GM19351 (cell line): ENCODE measurements around the gene PNLDC1.
"Not testable (repeated sequence)": the region's sequence is repeated elsewhere in the genome, so short reads cannot be mapped to it uniquely, and the experiment has no call there.

Source experiments
- ATAC-seq: cut with Tn5 transposase; IDR thresholded peaks from one replicate; pipeline ENCODE4 v1.9.1; 2021; ENCODE audit warnings: mild to moderate bottlenecking, moderate library complexity; ENCODE audit not compliant: unreplicated experiment

The PNLDC1 gene

DNA sequence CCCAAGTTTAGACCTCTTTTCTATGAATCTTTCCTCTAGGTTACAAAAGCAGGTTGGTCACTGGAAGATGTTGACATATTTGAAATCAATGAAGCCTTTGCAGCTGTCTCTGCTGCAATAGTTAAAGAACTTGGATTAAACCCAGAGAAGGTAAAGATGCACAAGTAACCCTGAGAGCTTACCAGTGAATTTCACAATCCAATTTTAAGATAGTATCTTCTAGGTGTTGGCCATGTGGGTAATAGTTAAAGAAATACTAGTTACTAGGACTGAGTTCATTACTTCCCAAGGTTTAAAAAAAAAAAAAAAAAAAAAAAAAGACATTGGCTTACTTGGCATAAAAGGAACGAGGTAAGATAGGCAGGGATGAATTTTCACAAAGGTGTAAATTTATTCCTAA is 21.9 kb upstream of the PNLDC1 start:
- no peak for ATAC-seq

DNA sequence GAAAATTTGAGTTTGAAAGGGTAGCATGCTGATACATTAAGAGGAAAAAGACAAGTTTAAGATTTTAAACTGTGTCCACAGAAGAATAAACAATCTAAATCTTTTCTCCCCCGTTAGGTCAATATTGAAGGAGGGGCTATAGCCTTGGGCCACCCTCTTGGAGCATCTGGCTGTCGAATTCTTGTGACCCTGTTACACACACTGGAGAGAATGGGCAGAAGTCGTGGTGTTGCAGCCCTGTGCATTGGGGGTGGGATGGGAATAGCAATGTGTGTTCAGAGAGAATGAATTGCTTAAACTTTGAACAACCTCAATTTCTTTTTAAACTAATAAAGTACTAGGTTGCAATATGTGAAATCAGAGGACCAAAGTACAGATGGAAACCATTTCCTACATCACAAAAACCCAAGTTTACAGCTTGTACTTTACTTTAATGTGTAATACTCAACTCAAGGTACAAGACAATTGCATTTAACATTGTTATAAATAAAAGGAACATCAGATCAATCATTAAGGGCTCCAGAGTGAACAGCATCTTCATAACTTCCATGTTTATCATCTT is 21.5 kb upstream of the PNLDC1 start:
- no peak for ATAC-seq

DNA sequence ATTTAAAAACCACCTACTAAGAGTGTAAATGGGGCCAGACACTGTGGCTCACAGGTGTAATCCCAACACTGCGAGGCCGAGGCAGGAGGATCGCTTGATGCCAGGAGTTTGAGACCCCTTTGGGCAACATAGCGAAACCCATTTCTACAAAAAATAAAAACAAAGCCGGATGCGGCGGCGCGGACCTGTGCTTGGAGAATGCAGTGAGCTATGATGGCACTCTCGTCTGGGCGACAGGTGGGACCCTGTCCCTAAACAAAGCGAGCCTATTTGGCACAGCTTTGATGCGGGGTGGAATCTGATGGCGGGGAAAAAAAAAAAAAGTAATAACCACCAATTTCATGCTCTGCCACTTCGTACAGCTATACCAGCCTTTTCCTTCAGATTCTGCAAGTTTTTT is 11.8 kb upstream of the PNLDC1 start:
- ATAC-seq, result no peak

DNA sequence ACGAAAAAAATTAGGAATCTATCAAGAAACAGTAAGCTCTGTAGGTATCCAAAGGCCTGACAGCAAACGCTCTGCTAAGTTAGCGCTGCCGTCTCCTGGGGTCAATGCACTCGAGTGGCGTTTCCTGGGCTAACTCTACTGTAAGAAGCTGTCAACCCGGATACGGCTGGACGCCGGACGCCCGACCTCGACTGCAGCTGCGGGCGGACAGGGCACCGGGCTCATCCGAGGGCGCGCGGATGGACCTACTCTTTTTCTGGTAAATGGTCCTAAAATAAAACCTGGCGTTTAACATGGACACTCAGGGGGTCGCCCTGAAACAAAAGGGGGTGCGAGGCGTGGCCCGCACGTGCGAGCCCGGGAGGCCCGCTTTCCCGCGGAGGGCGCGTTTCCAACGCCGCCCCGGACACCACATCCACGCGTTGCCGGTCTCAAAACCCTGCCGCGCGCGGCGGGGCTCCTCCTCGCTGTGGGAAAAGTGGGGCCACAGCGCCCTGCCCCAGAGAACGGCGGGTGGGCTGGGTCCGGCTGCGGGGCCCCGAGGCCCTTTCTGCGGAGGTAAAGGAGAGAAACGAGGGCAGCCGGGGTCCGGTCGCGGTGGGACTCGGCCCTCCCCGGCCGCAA is 11.2 kb upstream of the PNLDC1 start:
- peak; percentile 6 for ATAC-seq

DNA sequence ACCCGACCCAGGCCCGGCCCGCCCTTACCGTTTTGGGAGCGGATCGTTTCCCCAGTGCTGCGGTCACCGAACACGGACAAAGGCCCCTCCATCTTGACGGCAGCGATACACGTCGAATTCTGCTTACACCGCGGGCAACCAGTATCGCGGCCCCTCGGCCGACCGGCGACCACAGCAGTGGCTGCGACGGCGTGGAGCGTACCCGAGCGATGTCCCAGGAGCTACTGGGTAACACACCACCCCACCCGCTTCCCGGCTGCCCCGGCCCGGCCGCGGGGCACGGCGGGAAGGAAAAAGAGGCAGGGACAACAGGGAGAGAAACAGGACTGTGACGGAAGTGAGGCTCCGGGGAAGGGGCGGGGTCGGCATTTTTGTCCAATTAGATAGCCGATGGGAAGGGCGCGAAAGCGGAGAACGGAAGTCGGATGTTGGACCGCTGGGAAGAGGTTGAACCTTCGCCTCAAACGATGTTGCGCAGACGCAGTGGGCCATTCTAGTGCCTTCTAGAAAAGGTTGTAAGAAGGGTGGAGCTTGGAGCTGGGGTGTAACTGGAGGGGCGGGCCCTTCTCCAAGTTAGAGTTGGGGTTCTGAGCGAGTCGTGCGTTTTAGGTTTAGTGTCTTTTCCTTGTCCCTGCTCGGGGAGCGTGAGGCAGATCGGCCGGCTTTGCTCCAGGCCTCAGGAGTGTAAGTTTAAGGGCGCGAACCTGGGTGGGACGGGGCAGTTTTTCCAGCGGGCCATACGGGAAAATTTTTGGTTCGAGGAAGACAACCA is 10.5 kb upstream of the PNLDC1 start, which contains the start of gene TCP1:
Gene TCP1, minus strand, starts transcription at position 226 of the 772 bp plus-strand sequence. Its CDS starts 134 bp downstream, at position 92.
- ATAC-seq, result peak; percentile 67

DNA sequence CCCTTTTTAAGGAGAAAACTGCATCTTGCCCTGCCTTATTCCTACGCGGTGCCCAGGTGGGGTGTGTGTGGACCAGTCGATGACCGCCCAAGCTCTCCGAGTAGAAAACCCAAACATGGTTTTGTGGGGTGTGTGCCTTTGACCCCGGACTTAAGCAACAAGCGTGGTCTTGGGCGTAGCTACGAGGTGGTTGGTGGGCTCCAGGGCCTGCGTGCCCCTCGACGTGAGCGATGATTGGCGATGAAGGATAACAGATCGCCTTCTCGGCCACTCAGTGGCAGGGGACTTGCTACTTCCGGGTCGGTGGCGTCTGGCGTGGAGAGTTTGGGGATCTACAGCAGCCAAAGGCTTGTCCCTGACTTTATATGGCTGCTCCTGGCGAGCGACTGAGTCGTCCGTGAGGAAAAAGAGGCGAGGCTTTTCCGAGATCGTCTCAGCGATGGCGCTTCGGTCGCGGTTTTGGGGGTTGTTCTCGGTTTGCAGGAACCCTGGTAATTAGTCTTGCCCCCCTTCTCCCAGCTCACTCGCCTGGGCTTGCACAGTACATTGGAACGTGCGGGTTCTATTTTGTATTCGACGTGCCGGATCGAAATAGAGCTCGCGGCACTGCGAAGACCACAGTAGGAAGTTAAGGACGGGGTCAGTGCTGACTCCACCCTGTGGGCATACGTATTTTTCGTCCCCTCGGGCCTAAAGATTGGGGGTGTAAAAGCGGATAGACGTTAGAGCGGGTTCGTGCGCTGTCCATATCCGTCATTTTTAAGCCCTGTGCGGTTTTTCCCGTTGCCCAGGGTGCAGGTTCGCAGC is 9.7 kb upstream of the PNLDC1 start, which contains the start of gene MRPL18:
Gene MRPL18, plus strand, starts transcription at position 319 of the 807 bp plus-strand sequence. Its CDS starts 121 bp downstream, at position 440.
- peak; percentile 81 for ATAC-seq

DNA sequence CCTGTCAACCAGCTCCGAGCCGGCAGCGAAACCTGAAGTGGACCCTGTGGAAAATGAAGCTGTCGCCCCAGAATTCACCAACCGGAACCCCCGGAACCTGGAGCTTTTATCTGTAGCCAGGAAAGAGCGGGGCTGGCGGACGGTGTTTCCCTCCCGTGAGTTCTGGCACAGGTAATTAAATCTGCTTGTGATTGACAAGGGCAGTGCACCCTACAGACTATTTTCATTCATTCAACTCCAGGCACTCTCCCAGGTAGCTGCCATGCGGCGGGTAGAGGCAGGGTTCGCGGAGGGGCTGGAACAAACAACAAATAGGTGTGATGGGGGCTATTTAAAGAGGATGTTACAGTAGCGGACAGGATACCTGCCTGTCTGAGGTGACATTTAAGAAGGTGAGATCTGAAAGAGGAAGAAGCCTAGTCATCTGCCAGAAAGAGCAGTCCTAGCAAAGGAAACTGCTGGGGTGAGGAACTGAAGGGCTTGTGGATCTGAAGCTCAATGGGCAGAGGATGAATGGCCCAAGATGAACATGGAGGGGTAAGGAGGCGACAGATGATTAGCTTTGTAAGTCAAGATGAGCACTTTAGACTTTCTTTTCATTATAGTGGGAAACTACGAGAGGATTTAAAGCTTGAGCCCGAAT is 9.0 kb upstream of the PNLDC1 start:
- ATAC-seq, result no peak

DNA sequence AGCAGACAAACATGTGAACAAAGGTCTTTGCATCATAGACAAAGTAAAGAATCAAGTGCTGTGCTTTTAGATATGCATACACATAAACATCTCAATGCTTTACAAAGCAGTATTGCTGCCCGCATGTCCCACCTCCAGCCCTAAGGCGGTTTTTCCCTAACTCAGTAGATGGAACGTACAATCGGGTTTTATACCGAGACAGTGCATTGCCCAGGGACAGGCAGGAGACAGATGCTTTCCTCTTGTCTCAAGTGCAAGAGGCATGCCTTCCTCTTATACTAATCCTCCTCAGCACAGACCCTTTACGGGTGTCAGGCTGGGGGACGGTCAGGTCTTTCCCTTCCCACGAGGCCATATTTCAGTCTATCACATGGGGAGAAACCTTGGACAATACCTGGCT is 5.1 kb upstream of the PNLDC1 start:
- not testable (repeated sequence) for ATAC-seq

DNA sequence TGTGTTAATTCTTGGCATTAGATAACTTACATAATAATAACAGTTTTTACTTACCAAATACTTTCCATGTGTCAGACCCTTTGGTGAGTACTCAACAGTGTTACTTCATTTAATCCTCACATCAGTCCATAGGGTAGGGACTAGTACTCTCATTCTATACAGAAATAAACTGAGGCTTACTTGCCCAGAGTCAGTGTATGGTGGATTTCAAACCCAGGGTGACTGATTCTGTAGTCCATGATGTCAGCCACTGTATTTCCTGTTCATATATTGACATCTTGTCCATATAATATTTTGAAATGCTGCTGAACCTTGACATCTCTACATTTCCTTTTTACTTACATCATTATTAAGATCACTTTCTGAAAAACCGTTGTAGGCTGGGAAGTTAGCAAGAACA is 2.5 kb upstream of the PNLDC1 start:
- no peak for ATAC-seq

DNA sequence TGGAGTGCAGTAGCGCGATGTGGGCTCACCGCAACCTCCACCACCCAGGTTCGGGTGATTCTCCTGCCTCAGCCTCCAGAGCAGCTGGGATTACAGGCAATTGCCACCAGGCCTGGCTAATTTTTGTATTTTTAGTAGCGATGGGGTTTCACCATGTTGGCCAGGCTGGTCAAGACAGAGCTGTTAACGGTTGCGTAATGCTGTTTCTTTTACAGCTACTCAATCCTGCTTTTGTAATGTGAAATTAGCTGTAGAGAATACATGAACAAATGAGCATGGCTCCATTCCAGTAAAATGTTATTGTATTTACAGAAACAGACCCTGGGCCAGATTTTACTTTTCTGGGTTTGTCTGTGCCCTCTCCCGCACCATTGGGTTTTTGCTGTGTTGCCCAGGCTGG is 1.9 kb downstream of the PNLDC1 start:
- ATAC-seq, result no peak

DNA sequence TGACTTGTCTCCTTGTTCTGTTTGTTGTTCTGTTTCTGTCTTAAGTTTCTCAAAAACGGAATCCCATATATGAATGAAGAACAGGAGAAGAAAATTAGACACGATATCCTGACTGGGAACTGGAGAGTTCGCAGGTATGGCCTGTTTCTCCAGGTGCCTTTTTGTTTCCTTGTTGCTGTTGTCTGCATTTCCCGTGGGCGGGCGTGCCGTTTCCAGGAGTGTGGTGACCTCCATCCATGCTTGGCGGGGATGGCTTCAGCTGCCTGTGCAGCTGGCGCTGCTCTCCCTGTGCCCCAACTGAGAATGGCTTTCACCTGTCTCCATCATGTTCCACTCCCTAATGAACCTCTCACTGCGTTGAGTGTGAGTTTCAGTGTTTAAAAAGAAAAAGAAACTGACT is 4.4 kb downstream of the PNLDC1 start:
- ATAC-seq, result no peak

DNA sequence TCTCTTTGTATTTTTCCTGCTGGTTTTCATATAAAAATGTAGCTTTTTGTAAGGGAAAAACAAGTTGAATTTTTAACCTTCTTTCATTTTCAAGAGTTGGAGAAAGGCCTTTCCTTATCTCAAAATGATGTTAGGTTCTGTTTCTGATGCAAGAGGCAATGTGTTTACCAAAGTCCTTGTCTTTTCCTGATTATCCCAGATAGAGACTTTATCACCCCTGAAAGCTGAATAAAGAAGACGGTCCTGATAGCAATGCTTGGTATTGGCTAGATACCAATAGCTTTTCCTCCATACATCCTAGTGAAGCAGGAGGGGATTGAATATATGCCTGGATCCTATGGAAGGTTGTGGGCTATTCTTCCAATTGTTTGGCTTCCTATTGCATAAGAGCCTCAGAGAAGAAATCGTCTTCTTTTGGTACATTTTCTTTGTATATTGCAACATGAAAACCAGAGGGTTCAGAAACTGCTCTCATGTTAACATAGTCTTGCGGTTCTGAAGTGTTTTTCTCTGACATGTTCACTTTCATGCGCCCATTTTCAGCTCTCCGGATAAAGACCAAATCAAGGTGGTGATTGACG is 5.5 kb downstream of the PNLDC1 start:
- ATAC-seq, result no peak

DNA sequence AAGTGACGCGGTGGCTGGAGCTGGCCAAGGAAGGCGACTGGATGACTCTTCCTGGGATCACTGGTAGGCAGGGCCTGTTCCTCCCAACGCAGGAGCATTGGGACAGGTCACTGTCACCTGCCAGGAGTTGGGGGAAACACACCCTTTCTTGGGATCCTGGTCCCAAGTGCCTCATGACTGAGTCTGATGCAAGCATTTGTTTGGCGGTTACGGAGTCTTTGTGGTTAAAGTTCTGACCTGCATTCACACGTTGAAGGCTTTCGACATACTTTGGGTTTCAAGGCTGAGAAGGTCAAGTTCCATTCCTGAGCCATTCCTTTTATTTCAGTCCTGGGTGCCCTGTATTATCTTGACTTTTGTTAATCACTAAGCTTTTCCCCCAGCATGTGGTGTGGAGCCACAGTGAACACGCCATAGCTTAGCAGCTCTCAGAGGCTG is 6.0 kb downstream of the PNLDC1 start:
- no peak for ATAC-seq

DNA sequence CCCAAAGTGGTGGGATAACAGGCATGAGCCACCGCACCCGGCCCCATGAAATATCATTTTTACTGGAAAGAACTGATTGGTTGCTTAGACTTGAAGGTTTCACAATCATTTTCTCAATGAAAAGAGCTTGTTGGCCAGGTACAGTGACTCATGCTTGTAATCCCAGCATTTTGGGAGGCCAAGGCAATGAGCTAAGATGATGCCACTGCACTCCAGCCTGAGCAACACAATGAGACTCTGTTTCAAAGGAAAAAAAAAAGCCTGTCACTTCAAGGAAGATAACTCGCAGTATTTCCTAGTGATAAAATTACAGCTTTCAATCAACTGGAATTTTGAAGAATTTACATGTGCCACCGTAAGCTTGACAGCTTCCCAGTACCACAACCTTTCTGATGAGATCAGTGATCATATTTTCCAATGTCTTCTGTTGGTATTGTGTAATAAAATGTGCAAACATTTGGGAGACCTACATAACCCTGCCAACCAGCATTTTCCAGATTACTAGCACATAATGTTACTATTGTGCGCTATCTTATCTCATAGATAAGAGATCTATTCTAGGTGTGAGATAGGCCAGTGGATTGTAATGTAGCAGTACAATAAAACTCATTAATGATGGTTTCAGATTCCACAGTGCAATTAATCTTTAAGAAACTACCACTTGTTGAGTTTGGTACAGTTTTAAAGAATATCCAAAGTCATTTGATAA is 7.2 kb downstream of the PNLDC1 start:
- no peak for ATAC-seq

DNA sequence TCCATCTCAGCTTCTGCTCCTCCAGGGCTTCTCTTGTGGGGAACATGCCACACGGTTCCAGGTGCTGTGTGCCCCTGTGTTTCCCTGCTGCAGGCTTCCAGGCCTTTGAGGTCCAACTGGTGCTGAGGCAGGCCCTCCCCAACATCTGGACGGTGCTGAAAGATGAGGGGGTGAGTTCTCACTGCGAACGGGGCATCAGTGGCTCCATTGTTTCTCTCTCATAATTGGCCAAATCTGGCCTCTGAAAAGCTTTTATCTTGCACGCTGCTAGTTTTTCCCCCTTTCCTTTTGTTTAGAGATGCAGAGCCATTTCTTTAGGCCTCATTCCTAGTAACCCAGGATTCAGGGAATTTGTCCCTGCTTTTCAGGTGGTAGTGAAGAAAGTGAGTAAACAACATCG is 8.6 kb downstream of the PNLDC1 start:
- ATAC-seq, result no peak

DNA sequence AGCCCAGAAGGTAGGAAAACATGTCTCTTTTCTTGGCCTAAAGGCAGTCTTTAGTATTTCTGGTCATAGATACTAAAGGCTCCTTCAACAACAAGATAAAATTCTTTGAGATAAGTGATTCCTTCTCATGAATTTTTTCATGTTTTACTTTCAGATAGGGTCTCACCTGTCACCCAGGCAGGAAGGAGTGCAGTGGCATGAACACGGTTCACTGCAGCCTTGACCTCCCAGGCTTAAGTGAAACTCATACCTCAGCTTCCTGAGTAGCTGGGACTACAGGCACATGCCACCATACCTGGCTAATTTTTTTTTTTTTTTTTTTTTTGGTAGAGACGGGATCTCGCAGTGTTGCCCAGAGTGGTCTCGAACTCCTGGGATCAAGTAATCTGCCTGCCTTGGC is 9.1 kb downstream of the PNLDC1 start:
- no peak for ATAC-seq

DNA sequence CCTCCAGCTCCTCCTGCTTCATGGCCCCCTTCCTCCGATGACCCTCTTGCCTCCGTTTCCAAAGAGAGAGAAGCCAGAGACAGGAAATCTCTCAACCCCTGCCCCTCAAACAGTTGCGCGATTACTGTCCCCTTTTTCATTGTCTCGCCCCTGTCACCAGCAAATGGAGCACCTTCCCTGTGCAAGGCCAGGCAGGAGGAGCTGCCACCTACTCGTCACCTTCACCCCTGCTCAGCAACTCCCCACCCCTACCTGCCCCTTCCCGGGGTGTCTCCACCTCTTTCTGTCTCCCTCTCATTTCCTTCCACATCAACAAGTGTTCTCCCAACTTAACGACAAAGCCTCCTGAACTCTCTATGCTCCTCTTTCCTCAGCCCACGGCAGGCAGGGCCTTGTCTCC is 13.7 kb downstream of the PNLDC1 start:
- ATAC-seq, result no peak

DNA sequence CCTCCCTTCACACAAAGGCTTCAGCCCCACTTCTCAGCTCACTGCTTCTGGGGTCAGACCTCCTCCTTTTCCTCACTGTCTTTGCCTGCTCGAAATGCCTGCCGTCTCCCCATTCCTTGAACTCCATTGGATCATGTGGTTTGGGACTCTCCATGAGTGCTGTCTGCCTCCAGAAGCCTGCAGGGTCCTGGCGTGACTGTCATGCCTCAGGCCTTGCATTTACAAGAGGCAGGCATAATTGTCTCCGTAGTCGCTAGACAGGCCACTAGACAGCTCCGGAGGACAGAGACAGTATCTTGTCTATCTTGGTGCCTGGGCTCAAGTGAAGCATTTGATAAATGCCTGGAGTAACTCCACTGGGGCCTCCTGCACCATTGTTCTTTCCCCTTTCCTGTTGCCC is 15.3 kb downstream of the PNLDC1 start:
- ATAC-seq, result no peak

DNA sequence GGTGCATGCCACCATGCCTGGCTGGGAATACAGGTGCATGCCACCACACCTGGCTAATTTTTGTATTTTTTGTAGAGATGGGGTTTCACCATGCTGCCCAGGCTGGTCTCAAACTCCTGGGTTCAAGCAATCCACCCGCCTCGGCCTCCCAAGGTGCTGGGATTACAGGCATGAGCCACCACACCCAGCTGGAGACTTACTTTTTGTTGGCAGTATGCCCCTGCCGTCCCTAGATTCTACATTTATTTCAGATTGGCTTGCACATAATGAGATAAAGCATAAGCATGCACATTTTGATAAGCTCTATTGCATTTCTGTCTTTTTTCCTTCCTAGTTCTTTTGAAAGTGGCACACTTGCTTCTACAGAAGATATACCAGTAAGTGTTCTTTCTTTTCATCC is 16.7 kb downstream of the PNLDC1 start:
- ATAC-seq, result not testable (repeated sequence)
